Right hindlimb (tissue), 1 donor: ENCODE measurements around the gene ENPP3.

ENCODE experiments used
- DNase-seq: peaks from one replicate; pipeline ENCODE4 v3.0.0-alpha.2; 2018

The ENPP3 gene

GRCh38 chr6:131770776-131771175 is 133.7 kb downstream of the ENPP3 start:
- DNase-seq, result no peak

DNA sequence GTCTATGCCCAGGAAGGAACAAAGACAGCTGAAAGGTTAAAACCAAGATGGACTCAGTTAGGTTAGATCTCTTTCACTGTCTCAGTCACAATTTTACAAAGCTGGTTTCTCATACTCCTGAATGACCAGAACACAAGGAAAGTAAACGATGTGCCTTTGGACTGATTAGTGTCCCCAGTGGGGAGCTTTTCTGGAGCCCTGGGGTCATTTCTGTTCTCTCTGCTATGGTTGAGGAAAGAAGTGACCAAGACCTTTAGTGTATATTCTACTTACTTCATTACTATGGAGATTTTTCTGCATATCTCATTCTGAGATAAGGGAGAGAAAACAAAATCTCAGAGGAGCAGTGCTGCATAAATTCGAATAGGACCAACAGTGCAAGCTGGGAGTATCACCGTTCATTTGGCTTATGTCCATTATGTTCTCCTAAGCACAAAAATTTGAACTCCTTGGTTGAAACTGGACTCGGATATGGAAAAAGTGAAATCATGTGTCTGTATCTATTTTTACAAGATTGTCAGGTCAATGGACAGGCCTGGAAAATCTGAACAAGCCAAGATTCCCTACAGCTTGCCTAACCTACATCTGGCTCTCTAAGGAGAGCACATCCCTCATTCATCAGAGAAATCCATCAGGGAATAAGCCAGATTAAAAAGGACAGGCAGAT is 136.3 kb downstream of the ENPP3 start:
- peak; percentile 31 for DNase-seq

GRCh38 chr6:131775886-131776285 is 138.8 kb downstream of the ENPP3 start:
- DNase-seq, result no peak

DNA sequence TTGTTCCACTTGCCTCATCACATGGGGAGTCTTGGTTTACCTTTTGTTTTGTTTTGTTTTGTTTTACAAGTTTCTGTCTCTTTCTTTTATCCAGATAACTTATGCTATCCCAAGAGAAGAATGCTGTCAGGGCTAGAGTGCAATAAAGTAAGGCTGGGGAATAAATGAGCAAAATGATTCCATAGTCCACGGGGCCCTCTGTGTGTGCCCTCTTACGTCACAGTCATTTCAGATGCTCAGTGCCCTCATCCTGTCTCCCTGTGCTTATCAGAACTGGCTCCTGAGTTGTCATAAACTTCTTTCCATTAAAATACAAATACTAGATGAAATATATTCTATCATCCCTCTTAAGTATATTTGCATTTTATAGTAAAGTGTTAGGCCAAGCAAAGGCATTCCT is 139.9 kb downstream of the ENPP3 start:
- no peak for DNase-seq

DNA sequence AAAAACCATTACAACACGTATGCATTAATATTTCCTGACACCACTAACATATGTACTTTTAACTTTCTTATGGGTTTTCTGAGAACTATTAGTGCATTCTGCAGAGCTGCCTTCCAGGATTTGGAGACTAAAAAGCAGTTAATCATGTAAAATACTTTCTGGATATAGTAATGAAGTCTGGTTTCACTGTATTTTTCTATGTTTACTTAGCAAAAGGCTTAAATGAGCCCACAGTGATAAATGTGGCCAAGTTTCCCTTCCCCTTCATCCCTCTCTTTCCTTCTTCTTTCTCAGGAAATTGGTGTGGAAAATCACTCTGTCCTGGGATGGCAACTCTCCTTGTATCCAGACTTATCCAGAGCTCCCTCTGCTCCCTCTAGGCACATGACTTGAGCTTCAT is 141.1 kb downstream of the ENPP3 start:
- DNase-seq, result peak; percentile 46

- no peak for DNase-seq
Observed at GRCh38 chr6:131779304-131779703, 142.2 kb downstream of the ENPP3 start.

DNA sequence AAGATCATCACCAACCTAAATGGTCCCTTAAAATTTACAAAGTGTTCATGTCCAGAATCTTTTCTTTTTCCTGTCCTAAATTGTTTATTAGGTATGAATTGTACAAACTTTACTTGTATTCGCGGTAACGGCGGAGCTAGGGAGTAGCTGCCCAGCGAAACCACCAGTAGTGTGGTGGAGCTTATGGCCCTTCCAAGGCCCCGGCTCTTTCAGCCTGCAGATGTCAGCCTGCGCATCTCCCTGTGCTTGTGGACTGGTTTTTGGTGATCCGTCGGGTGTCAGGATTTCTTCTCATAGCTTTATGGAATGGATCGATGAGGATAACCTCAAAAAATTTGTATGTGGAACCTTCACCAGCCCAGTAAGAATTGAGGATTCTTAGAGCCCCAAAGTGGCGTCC is 143.5 kb downstream of the ENPP3 start:
- no peak for DNase-seq

DNA sequence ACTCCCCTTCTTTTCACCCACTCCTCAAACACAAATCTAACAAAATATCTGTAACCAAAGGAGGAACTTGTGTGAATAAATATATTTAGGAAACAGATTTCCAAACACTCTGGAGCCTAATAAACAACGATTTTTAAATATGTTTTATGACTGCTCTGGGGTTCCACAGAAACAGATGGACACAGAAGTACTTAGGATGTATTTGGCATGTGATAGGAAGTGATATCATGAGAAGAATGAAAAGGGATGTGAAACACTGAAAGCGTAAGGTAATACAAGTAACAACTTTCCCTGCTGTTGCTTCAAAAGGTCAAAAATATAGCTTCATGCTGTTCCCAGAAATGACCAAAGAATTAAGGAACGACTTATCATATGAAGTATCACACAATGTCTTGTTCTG is 144.6 kb downstream of the ENPP3 start:
- DNase-seq, result no peak

DNA sequence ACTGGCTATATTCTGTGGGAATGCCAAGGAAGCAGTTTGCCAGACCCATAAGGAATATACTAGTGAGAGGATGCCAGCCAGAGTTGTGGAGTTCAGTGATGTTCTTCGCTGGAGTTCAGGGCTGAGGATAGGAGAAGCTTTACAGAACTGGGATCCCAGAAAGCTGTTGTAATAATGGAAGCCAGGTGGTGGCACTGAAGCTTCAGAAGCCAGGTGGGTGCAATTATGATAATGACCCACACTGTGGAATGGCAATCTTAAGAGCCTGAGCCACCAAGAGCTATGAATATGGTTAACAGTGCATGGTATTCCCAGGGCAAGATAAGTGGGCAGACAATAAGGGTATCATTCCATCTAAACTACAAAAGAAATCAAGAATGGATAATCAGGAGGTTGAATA is 145.7 kb downstream of the ENPP3 start:
- DNase-seq, result no peak

GRCh38 chr6:131784561-131784960 is 147.5 kb downstream of the ENPP3 start:
- no peak for DNase-seq

DNA sequence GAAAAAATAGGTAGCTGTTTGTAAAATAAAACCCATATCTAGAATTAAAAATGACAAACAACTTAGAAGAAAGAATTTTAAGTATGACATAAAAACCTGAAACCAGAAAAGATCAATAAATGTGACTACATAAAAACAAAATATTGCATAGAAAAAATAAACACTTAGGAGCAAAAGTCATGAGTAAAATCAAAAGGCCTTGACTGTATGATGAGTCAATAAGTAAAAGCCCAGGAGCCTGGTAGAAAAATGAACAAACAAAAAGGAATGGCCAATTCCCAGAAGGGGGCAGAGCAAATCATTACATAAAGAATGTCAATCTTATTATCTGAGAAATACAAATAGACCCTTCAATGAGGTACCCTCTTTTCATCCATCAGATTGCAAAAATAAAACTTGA is 150.0 kb downstream of the ENPP3 start:
- no peak for DNase-seq

DNA sequence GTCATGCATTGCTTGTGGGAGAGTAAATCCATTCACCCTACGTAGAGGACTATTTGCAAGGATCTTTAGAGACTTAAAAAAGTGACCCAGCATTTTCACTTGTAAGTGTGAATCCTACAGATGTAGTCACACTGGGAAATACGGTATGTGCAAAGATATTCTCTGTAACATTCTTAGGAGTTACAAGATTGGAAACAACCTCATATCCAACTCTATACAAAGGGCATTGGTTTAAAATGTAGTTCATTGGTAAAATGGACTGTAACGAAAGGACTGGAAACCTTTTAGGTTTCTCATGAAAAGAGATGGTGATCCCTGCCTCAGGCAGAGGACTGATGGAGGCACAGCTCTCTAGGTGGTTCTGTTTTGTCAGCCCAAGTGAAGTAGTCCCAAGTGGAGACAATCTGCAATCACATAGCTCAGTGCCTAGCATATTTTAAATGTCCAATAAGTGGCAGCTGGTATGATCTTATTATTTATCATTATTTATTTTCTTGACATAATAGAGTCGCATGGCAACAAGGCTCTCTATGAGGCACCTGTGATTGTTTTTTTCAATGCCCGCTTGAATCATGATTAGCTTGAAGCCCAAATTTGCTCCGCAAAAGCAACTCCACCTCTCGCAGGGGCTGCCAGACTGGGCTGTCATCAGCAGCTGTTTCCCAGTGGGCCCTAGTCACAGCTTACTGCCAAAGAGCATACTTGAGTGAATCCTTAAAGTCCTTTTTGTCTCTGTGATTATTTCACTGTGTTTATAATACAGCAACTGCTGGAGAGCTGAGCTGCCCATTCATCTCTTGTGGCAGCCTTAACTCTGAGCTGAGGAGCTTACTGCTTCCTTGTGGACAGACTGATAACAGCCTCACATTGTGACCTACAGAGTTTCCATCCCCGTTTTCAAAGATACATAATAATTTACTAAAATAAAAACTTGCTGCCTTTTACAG is 150.9 kb downstream of the ENPP3 start:
- DNase-seq, result peak; percentile 88

GRCh38 chr6:131789219-131789618 is 152.1 kb downstream of the ENPP3 start:
- no peak for DNase-seq

DNA sequence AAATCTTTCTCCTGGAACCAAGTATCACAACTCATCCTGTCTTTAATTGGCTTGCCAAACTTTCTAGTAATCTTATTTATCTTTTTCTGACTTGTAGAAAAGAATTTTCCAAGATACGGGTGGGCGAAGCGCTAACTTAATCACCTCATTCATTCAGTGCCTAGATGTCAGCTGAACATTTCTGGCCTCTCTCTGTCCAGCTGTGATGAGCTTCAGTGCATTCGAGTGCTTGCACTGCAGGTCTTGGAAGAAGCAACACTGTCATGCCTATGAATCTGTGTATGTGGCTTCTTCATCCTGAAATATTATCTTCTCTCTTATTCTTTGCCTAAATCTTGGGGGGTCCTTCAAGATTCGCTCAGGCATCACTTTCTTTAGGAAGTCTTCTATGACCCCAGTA is 154.4 kb downstream of the ENPP3 start:
- no peak for DNase-seq

DNA sequence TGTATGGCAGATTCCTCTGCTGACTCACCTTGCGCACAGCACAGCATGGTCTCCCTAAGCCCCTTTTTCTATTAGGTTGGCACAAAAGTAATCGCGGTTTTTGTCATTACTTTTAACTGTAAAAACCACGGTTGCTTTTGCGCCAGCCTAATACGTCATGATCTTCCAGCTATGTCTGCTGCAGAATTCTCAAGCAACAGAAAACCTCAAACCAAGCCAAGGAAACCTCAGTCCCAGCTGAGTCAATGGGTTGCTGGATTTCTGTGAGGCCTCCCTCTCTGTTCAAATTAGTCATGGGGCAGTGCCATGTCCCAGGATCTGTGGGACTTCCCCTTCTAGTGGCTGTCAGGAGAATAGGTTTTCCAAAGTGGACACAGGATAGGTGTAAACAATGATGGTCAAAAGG is 155.0 kb downstream of the ENPP3 start:
- no peak for DNase-seq

GRCh38 chr6:131795366-131795765 is 158.3 kb downstream of the ENPP3 start:
- no peak for DNase-seq
